Activated naive CD4-positive, alpha-beta T cell treated with anti-CD3 and anti-CD28 coated beads, Interleukin-2, amount 50 U/mL, for 24 hours (primary cell): Measurements from ENCODE around the gene SCAF4.
"Not testable (repeated sequence)": the region's sequence is repeated elsewhere in the genome, so short reads cannot be mapped to it uniquely, and the experiment has no call there.

ENCODE experiments used
- H3K27ac Mint-ChIP-seq: one replicate; pipeline ENCODE4 v1.8.0; 2021; ENCODE audit warnings: mild to moderate bottlenecking, mixed read lengths
- H3K27me3 Mint-ChIP-seq: one replicate; pipeline ENCODE4 v1.8.0; 2021; ENCODE audit warnings: mixed read lengths
- H3K36me3 Mint-ChIP-seq: one replicate; pipeline ENCODE4 v1.8.0; 2021; ENCODE audit warnings: mixed read lengths
- H3K4me1 Mint-ChIP-seq: one replicate; pipeline ENCODE4 v1.8.0; 2021; ENCODE audit warnings: mixed read lengths
- H3K4me3 Mint-ChIP-seq: one replicate; pipeline ENCODE4 v1.8.0; 2021; ENCODE audit warnings: mild to moderate bottlenecking, mixed read lengths
- H3K9me3 Mint-ChIP-seq: one replicate; pipeline ENCODE4 v1.8.0; 2021; ENCODE audit warnings: mixed read lengths

The SCAF4 gene

GRCh38 chr21:31671931-31672330 is 60.0 kb downstream of the SCAF4 start:
- peaks cover 13% of the 10 kb centered on the region for H3K36me3 Mint-ChIP-seq
- H3K4me1 Mint-ChIP-seq: peaks cover 29% of the 10 kb centered on the region
- H3K9me3 Mint-ChIP-seq: no peaks in the 10 kb centered on the region
- H3K27ac Mint-ChIP-seq: no peak overlapping the region
- no peaks in the 10 kb centered on the region for H3K27me3 Mint-ChIP-seq
- H3K4me3 Mint-ChIP-seq: no peak overlapping the region

GRCh38 chr21:31671146-31671716 is 60.7 kb downstream of the SCAF4 start:
- H3K9me3 Mint-ChIP-seq: no peaks in the 10 kb centered on the region
- peaks cover 13% of the 10 kb centered on the region for H3K36me3 Mint-ChIP-seq
- H3K27ac Mint-ChIP-seq: peak overlapping the region; percentile 67

GRCh38 chr21:31670070-31670469 is 61.8 kb downstream of the SCAF4 start:
- H3K36me3 Mint-ChIP-seq: peaks cover 19% of the 10 kb centered on the region
- H3K4me1 Mint-ChIP-seq: peaks cover 47% of the 10 kb centered on the region
- H3K4me3 Mint-ChIP-seq: no peak overlapping the region
- peak overlapping the region; percentile 92 for H3K27ac Mint-ChIP-seq
- H3K9me3 Mint-ChIP-seq: no peaks in the 10 kb centered on the region
- no peaks in the 10 kb centered on the region for H3K27me3 Mint-ChIP-seq

More at GRCh38 chr21:31671146-31671716, 60.7 kb downstream of the SCAF4 start:
- peaks cover 36% of the 10 kb centered on the region for H3K4me1 Mint-ChIP-seq
- no peak overlapping the region for H3K4me3 Mint-ChIP-seq
- no peaks in the 10 kb centered on the region for H3K27me3 Mint-ChIP-seq

- Mint-ChIP-seq H3K27ac (peak overlapping the region; percentile 96), H3K36me3 (peaks cover 21% of the 10 kb centered on the region), H3K27me3 (no peaks in the 10 kb centered on the region), H3K9me3 (no peaks in the 10 kb centered on the region), H3K4me1 (peaks cover 58% of the 10 kb centered on the region), H3K4me3 (peak overlapping the region; percentile 39)
These were observed 63.0 kb downstream of the SCAF4 start for GRCh38 chr21:31668651-31669491.

- Mint-ChIP-seq H3K36me3 (peaks cover 21% of the 10 kb centered on the region), H3K4me1 (peaks cover 68% of the 10 kb centered on the region), H3K27ac (peak overlapping the region; percentile 51), H3K4me3 (no peak overlapping the region), H3K27me3 (no peaks in the 10 kb centered on the region), H3K9me3 (no peaks in the 10 kb centered on the region)
These were observed 64.3 kb downstream of the SCAF4 start for GRCh38 chr21:31667639-31668038.

GRCh38 chr21:31667132-31667531 is 64.8 kb downstream of the SCAF4 start:
- Mint-ChIP-seq H3K27me3 (no peaks in the 10 kb centered on the region), H3K4me1 (peaks cover 73% of the 10 kb centered on the region), H3K27ac (peak overlapping the region; percentile 86), H3K36me3 (peaks cover 21% of the 10 kb centered on the region), H3K4me3 (no peak overlapping the region), H3K9me3 (no peaks in the 10 kb centered on the region)

- Mint-ChIP-seq H3K36me3 (peaks cover 22% of the 10 kb centered on the region), H3K27me3 (no peaks in the 10 kb centered on the region), H3K9me3 (no peaks in the 10 kb centered on the region), H3K4me1 (peaks cover 79% of the 10 kb centered on the region), H3K27ac (peak overlapping the region; percentile 86), H3K4me3 (peak overlapping the region; percentile 38)
These were observed 65.4 kb downstream of the SCAF4 start for GRCh38 chr21:31666445-31667010.

- Mint-ChIP-seq H3K27ac (peak overlapping the region; percentile 89), H3K36me3 (peaks cover 21% of the 10 kb centered on the region), H3K4me1 (peaks cover 86% of the 10 kb centered on the region), H3K4me3 (peak overlapping the region; percentile 78)
- not testable (repeated sequence) for H3K9me3 Mint-ChIP-seq, H3K27me3 Mint-ChIP-seq
These were observed 66.0 kb downstream of the SCAF4 start for GRCh38 chr21:31665869-31666268.

- Mint-ChIP-seq H3K36me3 (peaks cover 18% of the 10 kb centered on the region), H3K27ac (peak overlapping the region; percentile 89), H3K9me3 (no peaks in the 10 kb centered on the region), H3K4me3 (peak overlapping the region; percentile 78), H3K27me3 (no peaks in the 10 kb centered on the region), H3K4me1 (peaks cover 85% of the 10 kb centered on the region)
These were observed 66.5 kb downstream of the SCAF4 start for GRCh38 chr21:31665397-31665796.

- no peaks in the 10 kb centered on the region for H3K9me3 Mint-ChIP-seq
- H3K27ac Mint-ChIP-seq: no peak overlapping the region
- peak overlapping the region; percentile 72 for H3K4me3 Mint-ChIP-seq
- peaks cover 81% of the 10 kb centered on the region for H3K4me1 Mint-ChIP-seq
- peaks cover 21% of the 10 kb centered on the region for H3K36me3 Mint-ChIP-seq
- H3K27me3 Mint-ChIP-seq: no peaks in the 10 kb centered on the region
These were observed 68.2 kb downstream of the SCAF4 start for GRCh38 chr21:31663584-31664249.

- Mint-ChIP-seq H3K9me3 (no peaks in the 10 kb centered on the region), H3K27me3 (no peaks in the 10 kb centered on the region), H3K27ac (peak overlapping the region; percentile 94), H3K36me3 (peaks cover 15% of the 10 kb centered on the region), H3K4me3 (peak overlapping the region; percentile 94), H3K4me1 (peaks cover 66% of the 10 kb centered on the region)
These were observed 71.3 kb downstream of the SCAF4 start for GRCh38 chr21:31660591-31660990.

- H3K4me1 Mint-ChIP-seq: peaks cover 66% of the 10 kb centered on the region
- peaks cover 11% of the 10 kb centered on the region for H3K36me3 Mint-ChIP-seq
- peak overlapping the region; percentile 94 for H3K4me3 Mint-ChIP-seq
- H3K27ac Mint-ChIP-seq: peak overlapping the region; percentile 94
- H3K27me3 Mint-ChIP-seq: no peaks in the 10 kb centered on the region
- no peaks in the 10 kb centered on the region for H3K9me3 Mint-ChIP-seq
These were observed 71.7 kb downstream of the SCAF4 start for GRCh38 chr21:31660259-31660565.

- Mint-ChIP-seq H3K4me1 (peaks cover 67% of the 10 kb centered on the region), H3K36me3 (peaks cover 11% of the 10 kb centered on the region), H3K9me3 (no peaks in the 10 kb centered on the region), H3K27ac (peak within 1 kb of the TSS; percentile 100), H3K27me3 (no peaks in the 10 kb centered on the region), H3K4me3 (peak within 1 kb of the TSS; percentile 100)
These were observed 72.2 kb downstream of the SCAF4 start, which contains the start of gene SOD1 for GRCh38 chr21:31659536-31660258. Gene SOD1, plus strand, starts transcription at chr21:31659693. Its CDS starts 77 bp downstream, at chr21:31659770.

- Mint-ChIP-seq H3K36me3 (peaks cover 9% of the 10 kb centered on the region), H3K4me1 (peaks cover 64% of the 10 kb centered on the region), H3K27me3 (no peaks in the 10 kb centered on the region), H3K9me3 (no peaks in the 10 kb centered on the region), H3K27ac (peak overlapping the region; percentile 100), H3K4me3 (peak overlapping the region; percentile 100)
These were observed 72.7 kb downstream of the SCAF4 start for GRCh38 chr21:31659286-31659535.

- no peaks in the 10 kb centered on the region for H3K9me3 Mint-ChIP-seq
- peaks cover 54% of the 10 kb centered on the region for H3K4me1 Mint-ChIP-seq
- H3K4me3 Mint-ChIP-seq: no peak overlapping the region
- no peak overlapping the region for H3K27ac Mint-ChIP-seq
- no peaks in the 10 kb centered on the region for H3K27me3 Mint-ChIP-seq
- peaks cover 9% of the 10 kb centered on the region for H3K36me3 Mint-ChIP-seq
These were observed 73.9 kb downstream of the SCAF4 start for GRCh38 chr21:31658053-31658452.
